22Rv1 (cell line): ENCODE data around the gene GRIK4.

Experiments
- CTCF ChIP-seq: fragments of 450-650 bp; IDR thresholded peaks from 2 replicates; pipeline ENCODE4 v1.5.1; 2017; ENCODE audit warnings: mild to moderate bottlenecking
- ZFX ChIP-seq: fragments of 450-650 bp; IDR thresholded peaks from 2 replicates; pipeline ENCODE4 v1.6.1; 2017; ENCODE audit warnings: antibody characterized with exemption, borderline replicate concordance

- TF ChIP-seq CTCF: no peak
- TF ChIP-seq ZFX: no peak
Measured at GRCh38 chr11:120950880-120951279, 439.3 kb downstream of the GRIK4 start.
